ENCODE measurements around the gene BRD2.
A peak's percentile ranks its signal among the peaks of the same experiment; 100 is the strongest.

GRCh38 chr6:32972353-32973143, 4.2 kb downstream of the BRD2 start:
- no peak for TF ChIP-seq CTCF (IDR thresholded peaks at IDR 0.05; ENCODE audit: insufficient read depth, low read length)
- TF ChIP-seq POLR2AphosphoS5 (IDR thresholded peaks at IDR 0.05; ENCODE audit: low read depth): peak; percentile 34; the same call in 1 of the 2 replicates
- TF ChIP-seq REST (IDR thresholded peaks at IDR 0.05; ENCODE audit: insufficient replicate concordance, low read depth): peak; percentile 30
- no peak for TF ChIP-seq SPI1 (IDR thresholded peaks at IDR 0.05; ENCODE audit: borderline replicate concordance, low read depth)
- no peak for TF ChIP-seq GABPA (IDR thresholded peaks at IDR 0.05; ENCODE audit: low read depth)

All from HL-60 (cell line).